ENCODE data around the gene TPH2. TPM values are rescaled to one million over a fixed set of nuclear protein-coding genes. Genes with fewer than 3 reads are reported as not detected.

TPH2 gene
- total and polyA plus RNA-seq, 5 donors from 2014 or later: not detected

- H3K27me3 Mint-ChIP-seq: peaks cover 4% of the 10 kb centered on the region
- no peak overlapping the region for H3K4me3 Mint-ChIP-seq
- Histone ChIP-seq H3K4me1 (ENCODE audit: control insufficient read depth, insufficient read depth, low read length, poor library complexity, severe bottlenecking) (no peaks in the 10 kb centered on the region), H3K9me3 (ENCODE audit: control insufficient read depth in 2 of 2, low read length in 2 of 2) (peaks cover 0 to 3% of the 10 kb centered on the region in 2 experiments), H3K4me3 (ENCODE audit: low read depth, low read length) (no peak overlapping the region), H3K27ac (ENCODE audit: insufficient read depth, low read length, poor library complexity, severe bottlenecking) (no peak overlapping the region), H3K27me3 (ENCODE audit: control insufficient read depth, insufficient read depth, low read length) (no peaks in the 10 kb centered on the region), H3K36me3 (ENCODE audit: control insufficient read depth, insufficient read depth, low read length) (no peaks in the 10 kb centered on the region)
- no peaks in the 10 kb centered on the region for H3K36me3 Mint-ChIP-seq
- peaks cover 0 to 10% (median 2%) of the 10 kb centered on the region in 7 donors for H3K9me3 Mint-ChIP-seq
- H3K4me1 Mint-ChIP-seq: no peaks in the 10 kb centered on the region
- no peak overlapping the region for H3K27ac Mint-ChIP-seq
- no peak for ATAC-seq (ENCODE audit: low read depth in 2 of 2)
- no peak for DNase-seq
These were observed 138.6 kb downstream of the TPH2 start for GRCh38 chr12:72077111-72077820.

- Histone ChIP-seq H3K4me3 (ENCODE audit: low read depth, low read length) (no peak overlapping the region), H3K27me3 (ENCODE audit: control insufficient read depth, insufficient read depth, low read length) (no peaks in the 10 kb centered on the region), H3K9me3 (ENCODE audit: control insufficient read depth in 2 of 2, low read length in 2 of 2) (no peaks in the 10 kb centered on the region), H3K4me1 (ENCODE audit: control insufficient read depth, insufficient read depth, low read length, poor library complexity, severe bottlenecking) (no peaks in the 10 kb centered on the region), H3K27ac (ENCODE audit: insufficient read depth, low read length, poor library complexity, severe bottlenecking) (no peak overlapping the region), H3K36me3 (ENCODE audit: control insufficient read depth, insufficient read depth, low read length) (no peaks in the 10 kb centered on the region)
- H3K4me3 Mint-ChIP-seq: no peak overlapping the region
- DNase-seq (no peak), ATAC-seq (ENCODE audit: low read depth in 2 of 2) (no peak)
- no peaks in the 10 kb centered on the region for H3K4me1 Mint-ChIP-seq
- peaks cover 0 to 3% (median 0%) of the 10 kb centered on the region in 7 donors for H3K9me3 Mint-ChIP-seq
- peaks cover 4% of the 10 kb centered on the region for H3K27me3 Mint-ChIP-seq
- H3K27ac Mint-ChIP-seq: no peak overlapping the region
- no peaks in the 10 kb centered on the region for H3K36me3 Mint-ChIP-seq
These were observed 143.1 kb downstream of the TPH2 start for GRCh38 chr12:72081777-72082176.

Other genes starting within 250 kb of the TPH2 start
- gene RAB21, start 184.0 kb upstream of the TPH2 start, total RNA-seq: 76.2 TPM
- 10 to 100 TPM; 29.9 to 43.5 (median 35.8) TPM for gene RAB21, start 184.0 kb upstream of the TPH2 start, polyA plus RNA-seq
- 96.2 TPM for gene TBC1D15, start 99.1 kb upstream of the TPH2 start, total RNA-seq
- gene TBC1D15, start 99.1 kb upstream of the TPH2 start, polyA plus RNA-seq: 10 to 100 TPM; 49.6 to 74.4 (median 61.6) TPM